ENCODE measurements around the gene RAB8B. TPM values are rescaled to one million over a fixed set of nuclear protein-coding genes. Genes with fewer than 3 reads are reported as not detected.

Gene RAB8B
- total and polyA plus RNA-seq, 9 of the 15 experiments (the other 6 are each of a cell fraction or from before 2014, with no cell fraction given): 7.8 to 32.1 (median 24.2) TPM

- no peak for TF ChIP-seq FOS (IDR thresholded peaks at IDR 0.05; ENCODE audit: extremely low read depth, insufficient read length)
- no peak for TF ChIP-seq MTA1 (IDR thresholded peaks at IDR 0.05; ENCODE audit: borderline replicate concordance)
- TF ChIP-seq BRF2 (IDR thresholded peaks at IDR 0.05; ENCODE audit: borderline replicate concordance, insufficient read depth, insufficient read length): no peak
- no peak for TF ChIP-seq PHTF2 (CRISPR knock-in tag; IDR thresholded peaks at IDR 0.05)
- TF ChIP-seq RFX1 (IDR thresholded peaks at IDR 0.05): no peak
- TF ChIP-seq MCM5 (IDR thresholded peaks at IDR 0.05; ENCODE audit: low read depth): no peak
- TF ChIP-seq ZNF444 (CRISPR knock-in tag; IDR thresholded peaks at IDR 0.05): no peak
- TF ChIP-seq IFI16 (CRISPR knock-in tag; IDR thresholded peaks at IDR 0.05): no peak
- TF ChIP-seq ZNF696 (CRISPR knock-in tag; conservative IDR thresholded peaks at IDR 0.05): no peak
- TF ChIP-seq ZBTB33 (CRISPR knock-in tag; IDR thresholded peaks at IDR 0.05): no peak
- TF ChIP-seq NFIC (IDR thresholded peaks at IDR 0.05): no peak
- TF ChIP-seq ZZZ3 (IDR thresholded peaks at IDR 0.05): no peak
- peak; percentile 59 for TF ChIP-seq MEIS2 (IDR thresholded peaks at IDR 0.05; ENCODE audit: partially characterized antibody)
- TF ChIP-seq SIN3A (IDR thresholded peaks at IDR 0.05; ENCODE audit: borderline replicate concordance in 2 of 2, control insufficient read depth in 1 of 2, low read depth in 2 of 2, low read length in 2 of 2): no peak
- peak; percentile 70 for TF ChIP-seq ZNF316 (IDR thresholded peaks at IDR 0.05)
- no peak for TF ChIP-seq LARP7 (IDR thresholded peaks at IDR 0.05)
- TF ChIP-seq MAFF (IDR thresholded peaks at IDR 0.05; ENCODE audit: low read length): peak; percentile 4; the same call in 1 of the 2 replicates
- peak; percentile 37; the same call in 1 of the 2 replicates for TF ChIP-seq DPF2 (IDR thresholded peaks at IDR 0.05)
- TF ChIP-seq, protein P1, sequence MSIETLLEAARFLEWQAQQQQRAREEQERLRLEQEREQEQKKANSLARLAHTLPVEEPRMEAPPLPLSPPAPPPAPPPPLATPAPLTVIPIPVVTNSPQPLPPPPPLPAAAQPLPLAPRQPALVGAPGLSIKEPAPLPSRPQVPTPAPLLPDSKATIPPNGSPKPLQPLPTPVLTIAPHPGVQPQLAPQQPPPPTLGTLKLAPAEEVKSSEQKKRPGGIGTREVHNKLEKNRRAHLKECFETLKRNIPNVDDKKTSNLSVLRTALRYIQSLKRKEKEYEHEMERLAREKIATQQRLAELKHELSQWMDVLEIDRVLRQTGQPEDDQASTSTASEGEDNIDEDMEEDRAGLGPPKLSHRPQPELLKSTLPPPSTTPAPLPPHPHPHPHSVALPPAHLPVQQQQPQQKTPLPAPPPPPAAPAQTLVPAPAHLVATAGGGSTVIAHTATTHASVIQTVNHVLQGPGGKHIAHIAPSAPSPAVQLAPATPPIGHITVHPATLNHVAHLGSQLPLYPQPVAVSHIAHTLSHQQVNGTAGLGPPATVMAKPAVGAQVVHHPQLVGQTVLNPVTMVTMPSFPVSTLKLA (conservative IDR thresholded peaks at IDR 0.05): no peak
Observed at GRCh38 chr15:63226155-63226883, 36.9 kb downstream of the RAB8B start (continued).
